HEK293T (cell line): Measurements from ENCODE around the gene DCAF8.

ENCODE experiments used
- BHLHE40 ChIP-seq: fragments of 450-650 bp; IDR thresholded peaks from 2 replicates; pipeline ENCODE4 v1.6.1; 2016; ENCODE audit warnings: mild to moderate bottlenecking, moderate library complexity, borderline replicate concordance
- CTBP1 ChIP-seq: fragments of 450-650 bp; IDR thresholded peaks from 2 replicates; pipeline ENCODE4 v1.6.1; 2016; ENCODE audit warnings: borderline replicate concordance
- FOXK2 ChIP-seq: fragments of 450-650 bp; IDR thresholded peaks from 2 replicates; pipeline ENCODE4 v1.6.1; 2016; ENCODE audit warnings: mild to moderate bottlenecking
- FOXM1 ChIP-seq: fragments of 450-650 bp; IDR thresholded peaks from 2 replicates; pipeline ENCODE4 v1.6.1; 2017; ENCODE audit warnings: mild to moderate bottlenecking, borderline replicate concordance
- SP1 ChIP-seq: fragments of 450-650 bp; IDR thresholded peaks from 2 replicates; pipeline ENCODE4 v1.6.1; 2017

DNA sequence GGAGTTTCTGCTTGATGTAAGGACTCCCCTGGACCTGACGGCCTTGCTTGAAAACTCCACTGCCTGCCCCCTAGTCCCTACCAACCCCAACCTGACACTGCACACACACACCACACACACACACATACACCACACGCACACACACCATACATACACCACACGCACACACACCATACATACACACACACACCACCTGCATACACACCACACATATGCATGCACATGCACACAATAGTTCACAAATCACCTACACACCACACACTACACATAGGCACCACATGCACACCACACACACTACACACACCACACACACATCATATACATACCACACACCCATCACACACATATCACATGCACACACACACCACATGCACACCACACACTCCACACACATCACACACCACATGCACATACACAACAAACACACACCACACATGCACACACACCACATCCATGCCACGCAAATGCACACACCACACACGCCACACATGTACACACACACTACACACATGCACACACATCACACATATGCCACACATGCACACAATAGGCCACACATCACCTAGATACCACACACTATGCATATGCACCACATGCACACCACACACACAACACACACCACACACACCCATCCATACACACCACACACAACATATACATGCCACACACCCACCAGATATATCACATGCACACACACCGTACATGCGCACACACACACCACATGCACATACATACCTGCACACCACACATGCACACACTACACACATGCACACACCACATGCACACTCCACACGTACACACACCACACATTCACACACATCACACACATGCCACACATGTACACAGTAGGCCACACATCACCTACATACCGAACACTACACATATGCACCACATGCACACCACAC is 68.3 kb downstream of the DCAF8 start:
- TF ChIP-seq SP1 (no peak), FOXK2 (no peak), CTBP1 (no peak), BHLHE40 (no peak), FOXM1 (no peak)
